SU-DHL-6 (cell line): ENCODE data around the gene MYL12A.

ENCODE experiments used
- CTCF ChIP-seq: fragments of 200-600 bp; sonication (generic); IDR thresholded peaks from one replicate; pipeline ENCODE4 v1.5.1; 2017; ENCODE audit warnings: antibody characterized with exemption, mild to moderate bottlenecking, low read length, moderate library complexity; ENCODE audit not compliant: insufficient read depth, poor library complexity, severe bottlenecking
- EZH2phosphoT487 ChIP-seq: fragments of 200-600 bp; sonication (generic), shearing (Covaris generic); conservative IDR thresholded peaks from 2 replicates; pipeline ENCODE4 v1.6.1; 2018; ENCODE audit warnings: mild to moderate bottlenecking, antibody characterized with exemption, low read length, moderate library complexity, mixed read lengths

- TF ChIP-seq CTCF (no peak), EZH2phosphoT487 (no peak)
Measured at GRCh38 chr18:3269241-3269913, 21.8 kb downstream of the MYL12A start.
